Endothelial cell of umbilical vein (primary cell): ENCODE results near the gene TSPAN17.

Source experiments
- EZH2 ChIP-seq: IDR thresholded peaks from 2 replicates; pipeline ENCODE4 v1.6.1; 2012; ENCODE audit warnings: borderline replicate concordance, low read depth, mild to moderate bottlenecking, moderate library complexity, low read length, inconsistent platforms; ENCODE audit not compliant: severe bottlenecking
- MYC ChIP-seq: IDR thresholded peaks from one replicate; pipeline ENCODE4 v1.6.1; 2011; ENCODE audit warnings: mild to moderate bottlenecking, low read depth, low read length
- POLR2A ChIP-seq: IDR thresholded peaks from 2 replicates; pipeline ENCODE4 v1.6.1; 2012; ENCODE audit warnings: low read depth, mild to moderate bottlenecking, control low read depth, low read length
- POLR2AphosphoS5 ChIP-seq: IDR thresholded peaks from 2 replicates; pipeline ENCODE4 v1.6.1; 2012; ENCODE audit warnings: low read depth, mild to moderate bottlenecking, control low read depth, low read length, moderate library complexity; ENCODE audit not compliant: insufficient read depth
- TF ChIP-seq, protein P1 (sequence below), 2 donors: IDR thresholded peaks; 1 replicate in 1 of 2; 2 replicates in 1 of 2; pipeline ENCODE4 v1.5.1; 2011; ENCODE audit warnings: low read length in 2 of 2, mild to moderate bottlenecking in 2 of 2, moderate library complexity in 2 of 2, control low read depth in 1 of 2, inconsistent platforms in 1 of 2, low read depth in 1 of 2; ENCODE audit not compliant: insufficient read depth in 1 of 2; ENCODE audit errors: extremely low read depth in 1 of 2

DNA sequence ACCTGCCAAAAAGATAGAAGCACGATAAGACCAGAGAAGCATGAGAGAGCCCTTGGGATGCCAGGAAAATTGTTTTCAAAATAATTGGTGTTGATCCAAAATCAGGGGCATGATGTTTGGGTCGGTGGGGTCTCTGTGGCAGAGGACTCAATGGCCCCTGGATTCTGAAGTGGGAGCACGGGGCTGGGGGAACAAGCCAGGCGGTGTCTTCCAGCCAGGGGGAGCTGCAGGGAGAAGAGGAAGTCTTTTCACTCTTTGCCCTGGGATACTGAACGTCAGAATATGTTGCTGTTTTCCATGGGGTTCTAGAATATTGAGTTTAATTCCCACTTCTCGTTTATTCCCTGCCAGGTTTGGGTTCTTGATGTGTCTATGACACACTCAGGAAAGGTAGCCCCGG, 20.4 kb downstream of the TSPAN17 start:
- TF ChIP-seq EZH2: no peak
- TF ChIP-seq, protein P1, sequence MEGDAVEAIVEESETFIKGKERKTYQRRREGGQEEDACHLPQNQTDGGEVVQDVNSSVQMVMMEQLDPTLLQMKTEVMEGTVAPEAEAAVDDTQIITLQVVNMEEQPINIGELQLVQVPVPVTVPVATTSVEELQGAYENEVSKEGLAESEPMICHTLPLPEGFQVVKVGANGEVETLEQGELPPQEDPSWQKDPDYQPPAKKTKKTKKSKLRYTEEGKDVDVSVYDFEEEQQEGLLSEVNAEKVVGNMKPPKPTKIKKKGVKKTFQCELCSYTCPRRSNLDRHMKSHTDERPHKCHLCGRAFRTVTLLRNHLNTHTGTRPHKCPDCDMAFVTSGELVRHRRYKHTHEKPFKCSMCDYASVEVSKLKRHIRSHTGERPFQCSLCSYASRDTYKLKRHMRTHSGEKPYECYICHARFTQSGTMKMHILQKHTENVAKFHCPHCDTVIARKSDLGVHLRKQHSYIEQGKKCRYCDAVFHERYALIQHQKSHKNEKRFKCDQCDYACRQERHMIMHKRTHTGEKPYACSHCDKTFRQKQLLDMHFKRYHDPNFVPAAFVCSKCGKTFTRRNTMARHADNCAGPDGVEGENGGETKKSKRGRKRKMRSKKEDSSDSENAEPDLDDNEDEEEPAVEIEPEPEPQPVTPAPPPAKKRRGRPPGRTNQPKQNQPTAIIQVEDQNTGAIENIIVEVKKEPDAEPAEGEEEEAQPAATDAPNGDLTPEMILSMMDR (IDR thresholded peaks at IDR 0.05; ENCODE audit: extremely low read depth in 1 of 2, insufficient read depth in 1 of 2, low read depth in 1 of 2, low read length in 2 of 2): no peak
- no peak for TF ChIP-seq MYC
- no peak for TF ChIP-seq POLR2A
- TF ChIP-seq POLR2AphosphoS5: no peak
